KOPT-K1 (cell line): ENCODE data around the gene CFD.
"Not testable (repeated sequence)": the region's sequence is repeated elsewhere in the genome, so short reads cannot be mapped to it uniquely, and the experiment has no call there.

Experiments used
- H3K27ac ChIP-seq: fragments of 200-600 bp; sonication (generic); 2 replicates; pipeline ENCODE4 v1.5.1; 2016; ENCODE audit warnings: antibody characterized with exemption, mild to moderate bottlenecking, low read depth, low read length; ENCODE audit not compliant: poor library complexity, severe bottlenecking
- H3K36me3 ChIP-seq: fragments of 200-600 bp; sonication (generic); 2 replicates; pipeline ENCODE4 v1.5.1; 2017; ENCODE audit warnings: antibody characterized with exemption, mild to moderate bottlenecking, low read length, moderate library complexity; ENCODE audit not compliant: insufficient read depth
- H3K9me3 ChIP-seq: fragments of 200-600 bp; sonication (generic); 2 replicates; pipeline ENCODE4 v1.5.1; 2017; ENCODE audit warnings: antibody characterized with exemption, low read length, mild to moderate bottlenecking; ENCODE audit not compliant: insufficient read depth, poor library complexity, severe bottlenecking

Gene CFD

DNA sequence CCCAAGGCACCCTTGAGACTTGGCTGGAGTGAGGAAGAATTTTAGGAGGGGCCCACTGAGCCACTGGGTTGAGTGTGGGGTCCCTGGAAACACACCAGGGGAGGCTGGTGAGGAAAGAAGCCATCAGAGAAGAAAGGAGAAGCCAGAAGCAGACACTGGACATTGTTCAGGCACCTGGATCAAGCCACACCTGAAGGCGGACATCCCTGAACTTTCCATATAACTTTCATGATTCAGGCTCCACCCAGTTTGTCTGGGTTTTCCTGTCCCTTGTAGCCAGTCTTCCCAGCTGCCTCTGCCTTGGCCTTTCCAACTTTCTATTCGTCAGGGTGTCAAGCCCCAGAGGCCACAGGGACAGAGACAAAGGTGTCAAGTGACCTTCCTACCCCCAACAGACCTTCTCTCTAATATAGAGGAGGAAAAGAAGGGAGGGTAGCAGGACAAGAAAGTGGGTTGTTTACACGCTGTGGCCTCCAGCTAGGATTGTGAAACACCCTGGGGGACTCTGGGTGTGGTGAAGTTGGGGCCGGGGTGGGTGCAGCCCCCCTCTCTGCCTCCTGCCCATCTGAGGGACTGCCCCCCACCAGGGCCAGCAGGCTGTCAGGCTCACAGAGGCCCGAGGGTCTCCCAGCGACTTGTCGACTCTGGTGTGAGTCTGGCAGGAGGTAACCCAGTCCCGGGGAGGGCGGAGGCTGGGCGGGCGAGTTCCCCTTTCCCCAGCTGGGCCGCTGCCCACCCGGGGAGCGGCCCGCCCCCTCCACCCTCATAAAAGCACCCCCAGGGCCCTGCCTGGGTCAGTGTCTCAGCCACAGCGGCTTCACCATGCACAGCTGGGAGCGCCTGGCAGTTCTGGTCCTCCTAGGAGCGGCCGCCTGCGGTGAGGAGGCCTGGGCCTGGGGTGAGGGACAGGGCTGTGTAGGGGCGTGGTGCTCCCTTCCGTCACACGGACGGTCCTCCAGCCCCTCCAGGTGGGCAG is at the start of gene CFD:
CFD (plus strand) TSS at position 797 of the 976 bp plus-strand sequence; CDS start at position 823, 26 bp downstream.
- Histone ChIP-seq H3K27ac (no peak within 1 kb of the TSS), H3K9me3 (no peaks in the 10 kb centered on the region), H3K36me3 (no peaks in the 10 kb centered on the region)

DNA sequence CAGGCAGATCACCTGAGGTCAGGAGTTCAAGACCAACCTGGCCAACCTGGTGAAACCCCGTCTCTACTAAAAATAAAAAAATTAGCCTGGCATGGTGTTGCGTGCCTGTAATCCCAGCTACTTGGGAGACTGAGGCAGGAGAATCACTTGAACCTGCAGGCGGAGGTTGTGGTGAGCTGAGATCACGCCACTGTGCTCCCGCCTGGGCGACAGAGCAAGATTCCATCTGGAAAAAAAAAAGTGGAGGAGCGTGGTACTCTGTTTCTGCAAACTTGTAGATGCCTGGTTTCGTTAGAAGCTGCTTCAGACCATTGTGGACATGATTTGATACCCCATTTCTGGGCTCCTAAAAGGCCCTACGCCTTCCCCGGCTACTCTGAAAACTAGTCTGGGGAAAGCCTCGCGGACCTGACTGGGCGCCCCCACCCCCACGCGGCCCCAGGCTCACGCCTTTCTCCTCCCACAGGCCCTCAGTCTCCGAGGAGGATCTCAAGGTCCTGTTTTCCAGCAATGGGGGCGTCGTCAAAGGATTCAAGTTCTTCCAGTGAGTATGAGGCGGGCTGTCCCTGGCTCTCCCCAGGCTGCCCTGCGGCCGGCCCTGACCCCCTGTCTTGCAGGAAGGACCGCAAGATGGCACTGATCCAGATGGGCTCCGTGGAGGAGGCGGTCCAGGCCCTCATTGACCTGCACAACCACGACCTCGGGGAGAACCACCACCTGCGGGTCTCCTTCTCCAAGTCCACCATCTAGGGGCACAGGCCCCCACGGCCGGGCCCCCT is 49.2 kb upstream of the CFD start:
- no peak overlapping the region for H3K27ac ChIP-seq
- no peaks in the 10 kb centered on the region for H3K9me3 ChIP-seq
- H3K36me3 ChIP-seq = peaks cover 90% of the 10 kb centered on the region

DNA sequence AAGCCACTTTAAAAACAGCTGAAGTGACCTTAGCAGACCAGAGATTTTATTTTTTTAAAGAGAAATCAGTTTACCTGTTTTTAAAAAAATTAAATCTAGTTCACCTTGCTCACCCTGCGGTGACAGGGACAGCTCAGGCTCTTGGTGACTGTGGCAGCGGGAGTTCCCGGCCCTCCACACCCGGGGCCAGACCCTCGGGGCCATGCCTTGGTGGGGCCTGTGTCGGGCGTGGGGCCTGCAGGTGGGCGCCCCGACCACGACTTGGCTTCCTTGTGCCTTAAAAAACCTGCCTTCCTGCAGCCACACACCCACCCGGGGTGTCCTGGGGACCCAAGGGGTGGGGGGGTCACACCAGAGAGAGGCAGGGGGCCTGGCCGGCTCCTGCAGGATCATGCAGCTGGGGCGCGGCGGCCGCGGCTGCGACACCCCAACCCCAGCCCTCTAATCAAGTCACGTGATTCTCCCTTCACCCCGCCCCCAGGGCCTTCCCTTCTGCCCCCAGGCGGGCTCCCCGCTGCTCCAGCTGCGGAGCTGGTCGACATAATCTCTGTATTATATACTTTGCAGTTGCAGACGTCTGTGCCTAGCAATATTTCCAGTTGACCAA is 48.5 kb upstream of the CFD start:
- Histone ChIP-seq H3K9me3 (no peaks in the 10 kb centered on the region), H3K27ac (no peak overlapping the region), H3K36me3 (peaks cover 87% of the 10 kb centered on the region)

GRCh38 chr19:811506-812048 is 47.9 kb upstream of the CFD start:
- Histone ChIP-seq H3K9me3 (no peaks in the 10 kb centered on the region), H3K36me3 (peaks cover 87% of the 10 kb centered on the region), H3K27ac (no peak overlapping the region)

GRCh38 chr19:812049-812746 is 47.3 kb upstream of the CFD start:
- Histone ChIP-seq H3K9me3 (no peaks in the 10 kb centered on the region), H3K27ac (no peak overlapping the region), H3K36me3 (peaks cover 82% of the 10 kb centered on the region)

GRCh38 chr19:812747-813218 is 46.7 kb upstream of the CFD start:
- peaks cover 76% of the 10 kb centered on the region for H3K36me3 ChIP-seq
- no peak overlapping the region for H3K27ac ChIP-seq
- H3K9me3 ChIP-seq = no peaks in the 10 kb centered on the region

DNA sequence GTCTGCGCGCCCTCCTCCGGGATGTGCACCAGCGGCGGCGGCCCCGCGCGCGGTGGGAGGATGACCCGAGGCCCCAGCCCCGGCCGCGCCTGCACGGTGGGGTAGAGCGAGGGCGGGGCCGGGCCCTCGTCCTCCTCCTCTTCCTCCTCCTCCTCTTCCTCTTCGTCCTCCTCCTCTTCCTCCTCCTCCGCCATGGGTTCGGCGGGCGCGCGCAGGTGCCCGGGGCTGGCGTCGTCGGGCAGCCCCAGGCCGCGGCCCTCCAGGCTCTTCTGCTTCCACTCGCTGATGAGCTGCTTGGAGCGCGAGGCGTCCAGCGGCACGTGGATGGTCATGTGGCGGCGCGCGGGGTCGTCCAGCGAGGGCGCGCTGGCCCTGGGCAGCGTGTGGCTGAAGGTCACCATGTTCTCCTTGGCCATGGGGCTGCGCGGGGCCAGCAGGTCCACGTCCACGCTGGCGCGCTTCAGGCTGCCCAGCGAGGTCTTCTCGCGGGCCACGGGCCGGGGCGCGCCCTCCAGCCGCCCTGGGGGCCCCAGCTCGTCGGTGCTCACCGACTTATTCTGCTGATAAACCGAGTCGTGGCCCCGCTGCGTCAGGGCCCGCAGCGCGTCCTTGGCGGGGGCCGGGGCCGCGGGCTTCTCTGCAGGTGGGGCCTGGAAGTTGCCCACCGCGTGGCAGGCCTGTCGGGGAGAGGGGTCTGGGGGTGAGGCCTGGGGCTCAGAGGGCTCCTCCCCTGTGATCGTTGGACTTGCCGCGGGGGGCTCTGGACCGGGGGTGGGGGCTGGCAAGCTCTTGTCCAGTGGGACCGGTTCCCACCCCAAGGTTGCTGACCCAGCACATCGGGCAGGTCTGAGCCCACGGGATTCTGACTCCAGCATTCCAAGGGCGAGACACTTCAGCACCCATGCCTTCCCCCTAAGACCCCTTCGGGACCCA is 46.0 kb upstream of the CFD start:
- Histone ChIP-seq H3K36me3 (peaks cover 69% of the 10 kb centered on the region), H3K27ac (no peak overlapping the region), H3K9me3 (no peaks in the 10 kb centered on the region)

DNA sequence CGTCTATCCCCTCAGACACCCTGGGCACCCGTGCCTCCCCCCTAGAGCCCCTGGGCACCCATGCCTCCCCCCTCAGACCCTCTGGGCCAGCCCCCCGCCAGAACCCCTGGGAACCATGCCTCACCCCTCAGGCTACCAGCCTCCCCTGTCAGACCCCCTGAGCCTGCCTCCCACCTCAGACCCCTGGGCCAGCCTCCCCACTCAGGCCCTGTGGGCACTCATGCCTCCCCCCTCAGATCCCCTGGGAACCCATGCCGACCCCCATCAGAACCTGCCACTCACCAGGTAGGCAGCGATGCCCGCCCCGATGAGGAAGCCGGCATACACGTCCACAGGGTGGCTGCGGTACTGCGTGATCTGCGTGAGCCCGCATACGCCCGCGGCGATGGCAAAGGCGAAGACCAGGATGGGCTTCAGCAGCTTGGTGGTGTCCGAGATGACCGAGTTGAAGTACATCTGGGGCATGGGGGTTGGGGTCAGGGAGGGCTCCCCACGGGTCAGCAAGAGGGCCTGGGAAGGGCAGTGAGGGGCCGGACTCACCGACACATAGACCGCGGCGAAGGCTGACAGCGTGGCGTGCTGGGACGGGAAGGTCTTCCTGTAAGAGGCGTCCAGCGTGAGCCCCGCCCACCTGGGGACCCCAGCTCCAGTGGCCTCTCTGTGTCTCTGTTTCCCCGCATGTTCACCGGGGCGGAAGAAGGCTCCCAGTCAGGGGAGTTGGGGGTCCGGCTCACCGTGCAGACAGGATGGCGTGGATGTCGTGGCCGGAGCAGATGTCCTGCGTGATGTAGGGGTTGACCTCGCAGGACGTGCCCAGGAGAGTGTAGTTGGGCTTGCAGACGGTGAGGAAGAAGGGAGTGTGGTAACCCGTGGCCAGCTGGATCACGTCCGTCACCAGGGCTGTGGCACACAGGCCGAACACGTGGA is 45.0 kb upstream of the CFD start:
- peaks cover 60% of the 10 kb centered on the region for H3K36me3 ChIP-seq
- H3K27ac ChIP-seq = no peak overlapping the region
- no peaks in the 10 kb centered on the region for H3K9me3 ChIP-seq

GRCh38 chr19:815079-815774 is 44.2 kb upstream of the CFD start:
- H3K36me3 ChIP-seq = peaks cover 52% of the 10 kb centered on the region
- H3K27ac ChIP-seq = no peak overlapping the region
- H3K9me3 ChIP-seq = no peaks in the 10 kb centered on the region

GRCh38 chr19:815775-816499 is 43.5 kb upstream of the CFD start:
- H3K36me3 ChIP-seq = peaks cover 45% of the 10 kb centered on the region
- no peaks in the 10 kb centered on the region for H3K9me3 ChIP-seq
- no peak overlapping the region for H3K27ac ChIP-seq

DNA sequence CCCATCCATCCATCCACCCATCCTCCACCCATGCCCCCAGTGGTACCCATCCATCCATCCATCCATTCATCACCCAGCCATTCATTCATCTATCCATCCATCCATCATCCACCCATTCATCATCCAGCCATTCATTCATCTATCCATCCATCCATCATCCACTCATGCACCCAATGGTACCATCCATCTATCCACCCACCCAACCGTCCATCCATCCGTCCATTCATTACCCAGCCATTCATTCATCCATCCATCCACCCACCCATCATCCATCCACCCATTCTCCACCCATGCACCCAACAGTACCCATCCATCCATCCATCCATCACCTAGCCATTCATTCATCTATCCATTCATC is 43.0 kb upstream of the CFD start:
- Histone ChIP-seq H3K9me3 (no peaks in the 10 kb centered on the region), H3K27ac (no peak overlapping the region), H3K36me3 (peaks cover 39% of the 10 kb centered on the region)

DNA sequence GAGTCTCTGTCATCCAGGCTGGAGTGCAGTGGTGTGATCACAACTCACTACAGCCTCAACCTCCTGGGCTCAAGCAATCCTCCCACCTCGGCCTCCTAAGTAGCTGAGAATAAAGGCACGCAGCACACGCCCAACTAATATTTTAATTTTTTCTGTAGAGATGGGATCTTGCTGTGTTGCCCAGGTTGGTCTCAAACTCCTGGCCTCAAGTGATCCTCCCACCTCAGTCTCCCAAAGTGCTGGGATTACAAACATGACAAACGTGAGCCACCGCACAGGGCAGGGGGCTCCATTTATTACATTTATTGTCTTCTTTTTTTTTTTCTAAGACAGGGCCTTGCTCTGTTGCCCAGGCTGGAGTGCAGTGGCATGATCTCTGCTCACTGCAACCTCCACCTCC is 39.3 kb upstream of the CFD start:
- H3K27ac ChIP-seq, H3K9me3 ChIP-seq: not testable (repeated sequence)
- peaks cover 12% of the 10 kb centered on the region; the same call in 1 of the 2 replicates for H3K36me3 ChIP-seq
